HEK293 (cell line): Measurements from ENCODE around the gene IL17B.
A peak's percentile ranks its signal among the peaks of the same experiment; 100 is the strongest.

Experiments used
- CTCF ChIA-PET: fragments of 350-600 bp; formaldehyde crosslinking; extraction: SDS; loops from one replicate; lab custom pipeline; 2021; ENCODE audit warnings: antibody characterized with exemption; lab: Yijun Ruan, JAX
- POLR2A ChIA-PET: fragments of 300-600 bp; formaldehyde crosslinking; extraction: SDS; loops from one replicate; lab custom pipeline; 2020; ENCODE audit warnings: antibody characterized with exemption, inconsistent platforms; lab: Yijun Ruan, JAX
- H3K27ac ChIP-seq: fragments of 200-500 bp; sonication (Bioruptor generic); 2 replicates; pipeline ENCODE4 v1.5.1; 2014; ENCODE audit warnings: low read depth, low read length, control low read depth, inconsistent platforms; ENCODE audit errors: extremely low read depth
- H3K36me3 ChIP-seq, 2 experiments: fragments of 200-500 bp in 1 of 2; sonication (Bioruptor generic) in 1 of 2; 1 replicate in 1 of 2; 2 replicates in 1 of 2; pipeline ENCODE4 v1.5.1; 2014 to 2017; ENCODE audit warnings: inconsistent platforms in 2 of 2, low read length in 2 of 2; ENCODE audit not compliant: control insufficient read depth in 2 of 2, insufficient read depth in 1 of 2
- H3K4me1 ChIP-seq: fragments of 200-500 bp; sonication (Bioruptor generic); 2 replicates; pipeline ENCODE4 v1.5.1; 2014; ENCODE audit warnings: mild to moderate bottlenecking, low read length, inconsistent platforms; ENCODE audit not compliant: control insufficient read depth, insufficient read depth
- H3K4me3 ChIP-seq: 2 replicates; pipeline ENCODE4 v1.5.1; 2011; ENCODE audit warnings: low read depth, mild to moderate bottlenecking, control low read depth, low read length, moderate library complexity
- H3K9me3 ChIP-seq: fragments of 200-500 bp; sonication (Bioruptor generic); 2 replicates; pipeline ENCODE4 v1.5.1; 2014; ENCODE audit warnings: low read depth, low read length, inconsistent platforms; ENCODE audit not compliant: control insufficient read depth, insufficient read depth
- EGR2 ChIP-seq: fragments of 450-650 bp; formaldehyde crosslinking; IDR thresholded peaks from 2 replicates; pipeline ENCODE4 v1.5.1; 2016; ENCODE audit warnings: low read depth, missing biosample characterization, missing genetic modification characterization
- GLIS1 ChIP-seq: fragments of 450-650 bp; formaldehyde crosslinking; IDR thresholded peaks from 2 replicates; pipeline ENCODE4 v1.5.1; 2016; ENCODE audit warnings: missing biosample characterization, missing genetic modification characterization
- SALL2 ChIP-seq: fragments of 450-650 bp; formaldehyde crosslinking; IDR thresholded peaks from 2 replicates; pipeline ENCODE4 v1.5.0; 2017; ENCODE audit warnings: missing biosample characterization, mild to moderate bottlenecking, missing genetic modification characterization, borderline replicate concordance
- SETDB1 ChIP-seq: IDR thresholded peaks from one replicate; pipeline ENCODE4 v1.6.1; 2017; ENCODE audit warnings: mild to moderate bottlenecking, low read length, moderate library complexity, mixed read lengths; ENCODE audit not compliant: insufficient read length
- SP3 ChIP-seq: fragments of 450-650 bp; formaldehyde crosslinking; IDR thresholded peaks from 2 replicates; pipeline ENCODE4 v1.5.1; 2016; ENCODE audit warnings: missing biosample characterization, missing genetic modification characterization
- ZBTB17 ChIP-seq: fragments of 450-650 bp; formaldehyde crosslinking; IDR thresholded peaks from 2 replicates; pipeline ENCODE4 v1.5.1; 2016; ENCODE audit warnings: missing biosample characterization, missing genetic modification characterization
- ZFHX2 ChIP-seq: fragments of 450-650 bp; formaldehyde crosslinking; conservative IDR thresholded peaks from 2 replicates; pipeline ENCODE4 v1.5.1; 2016; ENCODE audit warnings: missing biosample characterization, missing genetic modification characterization
- ZFP69B ChIP-seq: fragments of 450-650 bp; formaldehyde crosslinking; IDR thresholded peaks from 2 replicates; pipeline ENCODE4 v1.5.1; 2016; ENCODE audit warnings: missing biosample characterization, missing genetic modification characterization
- ZNF146 ChIP-seq: fragments of 450-650 bp; formaldehyde crosslinking; IDR thresholded peaks from 2 replicates; pipeline ENCODE4 v1.5.1; 2016; ENCODE audit warnings: missing biosample characterization, missing genetic modification characterization
- ZNF169 ChIP-seq: fragments of 450-650 bp; formaldehyde crosslinking; IDR thresholded peaks from 2 replicates; pipeline ENCODE4 v1.5.1; 2016; ENCODE audit warnings: missing biosample characterization, missing genetic modification characterization
- ZNF239 ChIP-seq: fragments of 450-650 bp; formaldehyde crosslinking; IDR thresholded peaks from 2 replicates; pipeline ENCODE4 v1.5.1; 2016; ENCODE audit warnings: missing biosample characterization, missing genetic modification characterization
- ZNF341 ChIP-seq: fragments of 450-650 bp; formaldehyde crosslinking; IDR thresholded peaks from 2 replicates; pipeline ENCODE4; 2016; ENCODE audit warnings: low read depth, missing biosample characterization, missing genetic modification characterization
- ZNF391 ChIP-seq: fragments of 450-650 bp; formaldehyde crosslinking; IDR thresholded peaks from 2 replicates; pipeline ENCODE4 v1.5.1; 2016; ENCODE audit warnings: low read depth, missing biosample characterization, missing genetic modification characterization, borderline replicate concordance
- ZNF521 ChIP-seq: fragments of 450-650 bp; formaldehyde crosslinking; IDR thresholded peaks from 2 replicates; pipeline ENCODE4 v1.5.1; 2017; ENCODE audit warnings: missing biosample characterization, mild to moderate bottlenecking, missing genetic modification characterization
- ZNF600 ChIP-seq: fragments of 450-650 bp; formaldehyde crosslinking; IDR thresholded peaks from 2 replicates; pipeline ENCODE4 v1.5.1; 2016; ENCODE audit warnings: missing biosample characterization, missing genetic modification characterization
- ZNF623 ChIP-seq: fragments of 450-650 bp; formaldehyde crosslinking; IDR thresholded peaks from 2 replicates; pipeline ENCODE4 v1.5.1; 2016; ENCODE audit warnings: missing biosample characterization, missing genetic modification characterization
- ZNF670 ChIP-seq: fragments of 450-650 bp; formaldehyde crosslinking; IDR thresholded peaks from 2 replicates; pipeline ENCODE4 v1.5.1; 2016; ENCODE audit warnings: missing biosample characterization, missing genetic modification characterization, low read depth
- ZNF677 ChIP-seq: fragments of 450-650 bp; IDR thresholded peaks from 2 replicates; pipeline ENCODE4 v1.5.0; 2018; ENCODE audit warnings: missing biosample characterization, mild to moderate bottlenecking, missing genetic modification characterization, moderate library complexity
- ZNF776 ChIP-seq: fragments of 450-650 bp; formaldehyde crosslinking; IDR thresholded peaks from 2 replicates; pipeline ENCODE4 v1.5.0; 2017; ENCODE audit warnings: missing biosample characterization, missing genetic modification characterization, borderline replicate concordance
- ZNF843 ChIP-seq: fragments of 450-650 bp; formaldehyde crosslinking; IDR thresholded peaks from 2 replicates; pipeline ENCODE4 v1.5.1; 2016; ENCODE audit warnings: missing biosample characterization, missing genetic modification characterization
- TF ChIP-seq, protein P1 (sequence below): fragments of 450-650 bp; formaldehyde crosslinking; IDR thresholded peaks from 2 replicates; pipeline ENCODE4 v1.5.1; 2016; ENCODE audit warnings: missing biosample characterization, missing genetic modification characterization
- TF ChIP-seq, protein P2 (sequence below): fragments of 450-650 bp; formaldehyde crosslinking; IDR thresholded peaks from 2 replicates; pipeline ENCODE4 v1.5.1; 2017; ENCODE audit warnings: missing biosample characterization, missing genetic modification characterization
- TF ChIP-seq, protein P3 (sequence below): fragments of 450-650 bp; formaldehyde crosslinking; IDR thresholded peaks from 2 replicates; pipeline ENCODE4 v1.5.1; 2016; ENCODE audit warnings: missing biosample characterization, missing genetic modification characterization
- TF ChIP-seq, protein P4 (sequence below): fragments of 450-650 bp; formaldehyde crosslinking; IDR thresholded peaks from 2 replicates; pipeline ENCODE4 v1.5.1; 2017; ENCODE audit warnings: missing biosample characterization, mild to moderate bottlenecking, missing genetic modification characterization, moderate library complexity
- TF ChIP-seq, protein P5 (sequence below): fragments of 450-650 bp; formaldehyde crosslinking; IDR thresholded peaks from 2 replicates; pipeline ENCODE4 v1.5.1; 2016; ENCODE audit warnings: missing biosample characterization, missing genetic modification characterization, borderline replicate concordance
- TF ChIP-seq, protein P6 (sequence below): fragments of 450-650 bp; formaldehyde crosslinking; IDR thresholded peaks from 2 replicates; pipeline ENCODE4 v1.5.1; 2017; ENCODE audit warnings: missing biosample characterization, missing genetic modification characterization

Gene IL17B

DNA sequence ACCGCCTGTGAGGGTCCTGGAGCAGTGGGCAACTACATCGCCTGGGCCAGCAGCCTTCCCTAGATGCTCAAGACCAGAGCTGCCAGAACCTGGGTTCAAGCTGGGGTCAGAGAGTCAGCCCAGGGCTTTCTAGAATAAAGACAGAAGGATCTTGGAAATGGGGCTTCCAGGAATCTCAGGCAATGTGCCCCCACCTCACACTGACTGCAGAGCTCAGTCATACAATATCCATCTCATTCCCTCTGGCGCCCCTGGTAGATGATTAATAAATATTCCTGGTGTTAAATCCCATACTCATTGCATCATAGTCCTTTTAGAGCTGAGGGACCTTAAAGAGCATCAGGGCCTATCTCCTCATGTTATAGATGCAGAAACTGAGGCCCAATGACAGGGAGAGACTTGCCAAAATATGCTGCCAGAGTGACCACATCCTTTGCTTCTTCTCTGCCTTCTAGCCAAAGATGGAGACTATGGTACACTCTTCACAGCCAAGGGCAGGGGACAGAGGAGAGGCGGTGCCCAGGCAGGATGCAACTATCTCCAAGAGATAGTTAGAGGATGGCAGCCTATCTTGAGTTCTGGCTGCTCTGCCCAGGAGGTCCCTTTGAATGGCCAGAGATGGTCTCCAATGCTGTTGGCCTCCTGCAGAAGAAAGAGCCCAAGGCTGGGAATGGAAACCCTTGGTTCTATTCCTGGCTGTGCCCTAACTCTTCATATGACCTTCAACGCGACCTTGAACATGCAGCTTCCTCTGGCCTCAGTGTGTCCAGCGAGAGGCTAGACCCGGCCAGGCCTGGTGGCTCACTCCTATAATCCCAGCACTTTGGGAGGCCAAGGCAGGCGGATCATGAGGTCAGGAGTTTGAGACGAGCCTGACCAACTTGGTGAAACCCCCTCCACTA lies 36.2 kb upstream of the IL17B start (continued):
- TF ChIP-seq, protein P1, sequence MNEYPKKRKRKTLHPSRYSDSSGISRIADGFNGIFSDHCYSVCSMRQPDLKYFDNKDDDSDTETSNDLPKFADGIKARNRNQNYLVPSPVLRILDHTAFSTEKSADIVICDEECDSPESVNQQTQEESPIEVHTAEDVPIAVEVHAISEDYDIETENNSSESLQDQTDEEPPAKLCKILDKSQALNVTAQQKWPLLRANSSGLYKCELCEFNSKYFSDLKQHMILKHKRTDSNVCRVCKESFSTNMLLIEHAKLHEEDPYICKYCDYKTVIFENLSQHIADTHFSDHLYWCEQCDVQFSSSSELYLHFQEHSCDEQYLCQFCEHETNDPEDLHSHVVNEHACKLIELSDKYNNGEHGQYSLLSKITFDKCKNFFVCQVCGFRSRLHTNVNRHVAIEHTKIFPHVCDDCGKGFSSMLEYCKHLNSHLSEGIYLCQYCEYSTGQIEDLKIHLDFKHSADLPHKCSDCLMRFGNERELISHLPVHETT (tag by site-specific recombination): no peak
- TF ChIP-seq, protein P2, sequence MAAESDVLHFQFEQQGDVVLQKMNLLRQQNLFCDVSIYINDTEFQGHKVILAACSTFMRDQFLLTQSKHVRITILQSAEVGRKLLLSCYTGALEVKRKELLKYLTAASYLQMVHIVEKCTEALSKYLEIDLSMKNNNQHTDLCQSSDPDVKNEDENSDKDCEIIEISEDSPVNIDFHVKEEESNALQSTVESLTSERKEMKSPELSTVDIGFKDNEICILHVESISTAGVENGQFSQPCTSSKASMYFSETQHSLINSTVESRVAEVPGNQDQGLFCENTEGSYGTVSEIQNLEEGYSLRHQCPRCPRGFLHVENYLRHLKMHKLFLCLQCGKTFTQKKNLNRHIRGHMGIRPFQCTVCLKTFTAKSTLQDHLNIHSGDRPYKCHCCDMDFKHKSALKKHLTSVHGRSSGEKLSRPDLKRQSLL (tag by site-specific recombination): no peak
- no peak for TF ChIP-seq SALL2 (tag by site-specific recombination)
- no peak for TF ChIP-seq ZNF146 (tag by site-specific recombination)
- no peak for TF ChIP-seq ZNF623 (tag by site-specific recombination)
- no peak for TF ChIP-seq ZFP69B (tag by site-specific recombination)
- TF ChIP-seq ZNF677: no peak
- TF ChIP-seq ZNF341: no peak
- TF ChIP-seq, protein P3, sequence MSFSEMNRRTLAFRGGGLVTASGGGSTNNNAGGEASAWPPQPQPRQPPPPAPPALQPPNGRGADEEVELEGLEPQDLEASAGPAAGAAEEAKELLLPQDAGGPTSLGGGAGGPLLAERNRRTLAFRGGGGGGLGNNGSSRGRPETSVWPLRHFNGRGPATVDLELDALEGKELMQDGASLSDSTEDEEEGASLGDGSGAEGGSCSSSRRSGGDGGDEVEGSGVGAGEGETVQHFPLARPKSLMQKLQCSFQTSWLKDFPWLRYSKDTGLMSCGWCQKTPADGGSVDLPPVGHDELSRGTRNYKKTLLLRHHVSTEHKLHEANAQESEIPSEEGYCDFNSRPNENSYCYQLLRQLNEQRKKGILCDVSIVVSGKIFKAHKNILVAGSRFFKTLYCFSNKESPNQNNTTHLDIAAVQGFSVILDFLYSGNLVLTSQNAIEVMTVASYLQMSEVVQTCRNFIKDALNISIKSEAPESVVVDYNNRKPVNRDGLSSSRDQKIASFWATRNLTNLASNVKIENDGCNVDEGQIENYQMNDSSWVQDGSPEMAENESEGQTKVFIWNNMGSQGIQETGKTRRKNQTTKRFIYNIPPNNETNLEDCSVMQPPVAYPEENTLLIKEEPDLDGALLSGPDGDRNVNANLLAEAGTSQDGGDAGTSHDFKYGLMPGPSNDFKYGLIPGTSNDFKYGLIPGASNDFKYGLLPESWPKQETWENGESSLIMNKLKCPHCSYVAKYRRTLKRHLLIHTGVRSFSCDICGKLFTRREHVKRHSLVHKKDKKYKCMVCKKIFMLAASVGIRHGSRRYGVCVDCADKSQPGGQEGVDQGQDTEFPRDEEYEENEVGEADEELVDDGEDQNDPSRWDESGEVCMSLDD (tag by site-specific recombination): no peak
- TF ChIP-seq, protein P4, sequence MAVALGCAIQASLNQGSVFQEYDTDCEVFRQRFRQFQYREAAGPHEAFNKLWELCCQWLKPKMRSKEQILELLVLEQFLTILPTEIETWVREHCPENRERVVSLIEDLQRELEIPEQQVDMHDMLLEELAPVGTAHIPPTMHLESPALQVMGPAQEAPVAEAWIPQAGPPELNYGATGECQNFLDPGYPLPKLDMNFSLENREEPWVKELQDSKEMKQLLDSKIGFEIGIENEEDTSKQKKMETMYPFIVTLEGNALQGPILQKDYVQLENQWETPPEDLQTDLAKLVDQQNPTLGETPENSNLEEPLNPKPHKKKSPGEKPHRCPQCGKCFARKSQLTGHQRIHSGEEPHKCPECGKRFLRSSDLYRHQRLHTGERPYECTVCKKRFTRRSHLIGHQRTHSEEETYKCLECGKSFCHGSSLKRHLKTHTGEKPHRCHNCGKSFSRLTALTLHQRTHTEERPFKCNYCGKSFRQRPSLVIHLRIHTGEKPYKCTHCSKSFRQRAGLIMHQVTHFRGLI (tag by site-specific recombination): no peak
- no peak for TF ChIP-seq ZNF521 (tag by site-specific recombination)
- no peak for TF ChIP-seq ZNF391 (tag by site-specific recombination)

DNA sequence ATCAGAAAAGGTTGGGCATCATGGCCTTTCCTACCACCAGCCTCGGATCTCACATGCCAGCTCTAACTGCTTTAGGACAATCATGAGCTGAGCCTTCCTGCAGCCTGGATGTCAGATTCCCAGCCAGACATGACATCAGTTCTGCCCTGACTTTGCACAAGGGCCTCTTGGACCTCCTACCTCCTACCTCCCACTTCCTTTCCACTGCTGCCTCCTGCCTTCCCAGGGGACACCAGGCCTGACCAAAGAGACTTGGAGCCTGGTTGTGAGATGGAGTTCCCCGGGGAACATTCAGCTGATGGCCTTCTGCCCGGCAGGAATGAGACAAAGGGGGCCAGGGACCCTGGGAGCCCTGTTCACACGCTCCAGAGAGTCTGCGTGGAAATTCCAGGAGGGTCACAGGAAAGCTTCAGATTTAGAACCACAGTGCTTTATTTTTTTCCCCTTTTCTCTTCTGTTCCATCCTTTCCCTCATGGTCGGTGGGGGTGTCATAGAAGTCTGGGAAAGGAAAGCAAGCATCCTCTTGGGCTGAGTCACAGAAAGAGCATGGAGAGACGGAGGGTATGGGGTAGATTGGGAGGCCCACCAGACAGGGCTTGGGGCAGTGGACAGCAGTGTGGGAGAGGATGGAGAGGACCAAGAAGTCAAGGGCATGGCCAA lies 35.4 kb upstream of the IL17B start:
- H3K36me3 ChIP-seq: no peaks in the 10 kb centered on the region
- POLR2A ChIA-PET: no interaction called here
- H3K27ac ChIP-seq: no peak overlapping the region
- H3K9me3 ChIP-seq: no peaks in the 10 kb centered on the region
- peaks cover 6% of the 10 kb centered on the region; the same call in 1 of the 2 replicates for H3K4me1 ChIP-seq
- H3K4me3 ChIP-seq: no peak overlapping the region
- CTCF ChIA-PET: interaction anchor here (0.6 to 4.4 kb wide), 6 partner anchors 14 to 33 kb away, joined by 4 to 17 read pairs (median 4); no protein-coding TSS in a partner anchor
- TF ChIP-seq EGR2 (tag by site-specific recombination): peak; percentile 86
- TF ChIP-seq ZNF843 (tag by site-specific recombination): no peak
- no peak for TF ChIP-seq ZNF670 (tag by site-specific recombination)
- peak; percentile 50 for TF ChIP-seq ZNF600 (tag by site-specific recombination)
- TF ChIP-seq ZNF776 (tag by site-specific recombination): no peak
- TF ChIP-seq GLIS1 (tag by site-specific recombination): peak; percentile 85
- peak; percentile 86 for TF ChIP-seq ZFHX2 (tag by site-specific recombination)
- TF ChIP-seq SP3: no peak
- no peak for TF ChIP-seq ZNF239 (tag by site-specific recombination)
- no peak for TF ChIP-seq SETDB1
- TF ChIP-seq, protein P5, sequence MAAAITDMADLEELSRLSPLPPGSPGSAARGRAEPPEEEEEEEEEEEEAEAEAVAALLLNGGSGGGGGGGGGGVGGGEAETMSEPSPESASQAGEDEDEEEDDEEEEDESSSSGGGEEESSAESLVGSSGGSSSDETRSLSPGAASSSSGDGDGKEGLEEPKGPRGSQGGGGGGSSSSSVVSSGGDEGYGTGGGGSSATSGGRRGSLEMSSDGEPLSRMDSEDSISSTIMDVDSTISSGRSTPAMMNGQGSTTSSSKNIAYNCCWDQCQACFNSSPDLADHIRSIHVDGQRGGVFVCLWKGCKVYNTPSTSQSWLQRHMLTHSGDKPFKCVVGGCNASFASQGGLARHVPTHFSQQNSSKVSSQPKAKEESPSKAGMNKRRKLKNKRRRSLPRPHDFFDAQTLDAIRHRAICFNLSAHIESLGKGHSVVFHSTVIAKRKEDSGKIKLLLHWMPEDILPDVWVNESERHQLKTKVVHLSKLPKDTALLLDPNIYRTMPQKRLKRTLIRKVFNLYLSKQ: no peak
- TF ChIP-seq ZNF169 (tag by site-specific recombination): no peak
- TF ChIP-seq, protein P6, sequence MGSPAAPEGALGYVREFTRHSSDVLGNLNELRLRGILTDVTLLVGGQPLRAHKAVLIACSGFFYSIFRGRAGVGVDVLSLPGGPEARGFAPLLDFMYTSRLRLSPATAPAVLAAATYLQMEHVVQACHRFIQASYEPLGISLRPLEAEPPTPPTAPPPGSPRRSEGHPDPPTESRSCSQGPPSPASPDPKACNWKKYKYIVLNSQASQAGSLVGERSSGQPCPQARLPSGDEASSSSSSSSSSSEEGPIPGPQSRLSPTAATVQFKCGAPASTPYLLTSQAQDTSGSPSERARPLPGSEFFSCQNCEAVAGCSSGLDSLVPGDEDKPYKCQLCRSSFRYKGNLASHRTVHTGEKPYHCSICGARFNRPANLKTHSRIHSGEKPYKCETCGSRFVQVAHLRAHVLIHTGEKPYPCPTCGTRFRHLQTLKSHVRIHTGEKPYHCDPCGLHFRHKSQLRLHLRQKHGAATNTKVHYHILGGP: no peak
- TF ChIP-seq ZBTB17 (tag by site-specific recombination): peak; percentile 42; the same call in 1 of the 2 replicates
